ENCODE data around the gene FAM169A.
"Not testable (repeated sequence)": the region's sequence is repeated elsewhere in the genome, so short reads cannot be mapped to it uniquely, and the experiment has no call there.

Gene FAM169A

DNA sequence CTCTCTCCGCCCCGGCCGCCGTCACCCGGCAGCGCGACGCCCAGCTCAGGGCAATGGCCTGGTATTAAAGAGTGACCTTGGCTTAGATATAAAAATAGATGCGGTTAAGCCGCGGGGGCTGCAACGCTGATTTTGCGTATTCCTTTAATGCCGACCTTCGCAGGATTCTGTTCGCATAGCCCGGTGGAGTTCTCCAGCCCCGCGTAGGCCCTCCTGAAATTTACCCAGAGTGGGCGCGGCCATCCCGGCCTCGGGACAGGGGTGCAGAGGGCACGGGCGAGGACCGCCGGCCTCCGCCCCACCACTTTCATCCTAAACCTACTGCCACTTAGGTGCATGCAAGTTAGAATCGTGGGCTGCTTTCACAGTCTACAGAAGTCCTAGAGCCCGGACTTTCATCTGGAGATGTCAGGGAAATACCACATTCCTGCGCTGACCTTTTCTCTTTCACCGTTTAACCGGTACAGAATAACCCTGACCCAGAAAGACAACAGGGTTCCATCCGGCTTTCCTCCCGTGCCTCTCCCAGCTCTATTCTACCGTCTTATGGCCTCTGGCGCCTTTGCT is 492 bp upstream of the FAM169A start:
- DNase-seq: no peak

- no peak for DNase-seq
Observed at GRCh38 chr5:74865256-74865803, 857 bp downstream of the FAM169A start.

GRCh38 chr5:74864823-74865222 is 1.4 kb downstream of the FAM169A start:
- DNase-seq: no peak

DNA sequence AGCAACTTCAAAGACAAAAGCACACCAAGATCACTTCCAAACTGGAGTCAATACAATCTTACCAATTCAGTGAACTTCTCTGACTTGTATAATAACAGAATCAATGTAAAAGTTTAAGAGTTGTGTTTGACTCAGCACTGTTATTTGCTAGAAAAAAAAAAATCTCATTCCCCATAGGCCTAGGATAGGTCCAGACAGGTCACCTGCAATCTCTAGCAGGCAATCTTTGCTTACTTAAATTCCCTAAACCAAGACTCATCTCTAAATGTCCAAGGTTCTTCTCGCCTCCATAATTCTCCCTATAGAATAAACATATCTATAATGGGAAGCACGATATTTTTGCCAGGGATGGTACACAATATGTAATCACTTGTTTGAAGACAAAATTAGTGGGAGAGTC is 2.5 kb downstream of the FAM169A start:
- DNase-seq: no peak

DNA sequence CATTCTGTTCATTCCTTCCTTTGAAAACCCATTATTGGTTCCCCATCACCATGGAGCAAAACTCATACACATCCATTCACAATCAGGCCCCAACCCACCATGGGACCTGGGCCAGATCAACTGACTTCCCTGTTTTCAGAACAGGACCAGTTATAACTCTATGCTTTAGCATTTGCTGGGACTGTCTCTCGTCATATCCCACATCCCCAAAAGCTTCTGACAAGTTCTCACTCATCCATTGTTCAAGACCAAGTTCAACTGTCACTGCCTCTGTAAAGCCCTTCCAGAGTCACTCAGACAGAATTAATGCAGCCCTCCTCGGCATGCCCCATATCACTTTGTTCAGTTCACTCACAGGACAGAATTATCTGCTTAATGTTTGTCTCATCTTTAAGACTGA is 4.0 kb downstream of the FAM169A start:
- DNase-seq: no peak

DNA sequence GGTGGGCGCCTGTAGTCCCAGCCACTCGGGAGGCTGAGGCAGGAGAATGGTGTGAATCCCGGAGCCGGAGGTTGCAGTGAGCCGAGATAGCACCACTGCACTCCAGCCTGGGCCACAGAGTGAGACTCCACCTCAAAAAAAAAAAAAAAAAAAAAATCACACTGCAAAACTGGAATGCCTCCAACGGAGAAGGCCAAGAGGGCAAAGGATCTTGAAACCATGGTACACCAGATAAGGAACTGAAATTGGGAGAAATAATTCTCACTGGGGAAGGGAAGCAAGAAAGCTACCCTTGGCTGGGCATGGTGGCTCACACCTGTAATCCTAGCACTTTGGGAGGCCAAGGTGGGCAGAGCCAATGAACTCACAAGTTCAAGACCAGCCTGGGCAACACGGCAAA is 9.2 kb downstream of the FAM169A start:
- not testable (repeated sequence) for DNase-seq

DNA sequence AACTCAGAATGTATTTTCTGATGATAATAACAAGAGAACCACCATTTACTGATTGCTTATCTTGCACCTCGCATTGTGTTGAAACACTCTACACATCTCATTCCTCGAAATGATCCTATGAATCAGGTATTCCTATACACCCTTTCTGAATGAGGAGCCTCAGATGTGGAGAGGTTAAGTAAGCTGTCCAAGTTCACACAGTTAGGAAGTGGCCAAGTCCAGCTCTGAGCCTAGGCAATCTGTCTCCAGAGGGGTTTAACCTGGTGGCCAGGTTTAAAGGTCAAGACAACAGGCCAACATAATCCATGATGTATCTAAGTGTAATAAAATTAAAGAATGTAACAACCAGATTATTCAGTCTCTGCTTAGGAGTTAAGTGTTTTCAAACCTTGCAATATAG is 12.9 kb downstream of the FAM169A start:
- no peak for DNase-seq

DNA sequence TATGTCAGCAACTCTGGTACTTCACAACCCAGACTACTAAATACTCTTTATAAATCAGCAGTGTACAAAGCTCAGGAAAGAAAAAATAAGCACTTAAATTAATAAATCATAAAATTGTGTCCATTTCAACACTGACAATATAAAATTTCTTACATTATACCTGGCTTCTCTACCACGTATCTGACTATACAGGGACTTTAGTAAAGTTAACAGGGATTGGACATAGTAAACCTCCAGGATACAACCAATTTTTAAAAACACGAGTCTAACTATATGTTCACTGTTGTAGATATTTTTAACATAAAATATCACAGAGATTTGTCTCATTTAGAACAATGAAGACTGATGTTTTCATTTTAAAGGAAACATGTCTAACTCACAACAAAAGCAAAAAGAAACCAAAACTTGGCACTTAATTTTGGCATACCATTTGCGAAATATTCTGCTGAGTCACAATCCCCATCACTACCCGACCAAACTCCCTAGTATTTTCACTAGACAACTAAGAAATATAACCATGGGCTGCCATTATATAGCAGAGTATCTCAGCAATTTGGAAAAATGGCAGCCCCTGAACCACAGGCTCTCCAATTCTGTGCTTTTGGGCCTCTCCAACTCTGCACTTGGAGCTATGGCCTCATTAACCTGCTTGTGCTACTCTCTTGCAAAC is 14.4 kb downstream of the FAM169A start:
- DNase-seq: no peak

DNA sequence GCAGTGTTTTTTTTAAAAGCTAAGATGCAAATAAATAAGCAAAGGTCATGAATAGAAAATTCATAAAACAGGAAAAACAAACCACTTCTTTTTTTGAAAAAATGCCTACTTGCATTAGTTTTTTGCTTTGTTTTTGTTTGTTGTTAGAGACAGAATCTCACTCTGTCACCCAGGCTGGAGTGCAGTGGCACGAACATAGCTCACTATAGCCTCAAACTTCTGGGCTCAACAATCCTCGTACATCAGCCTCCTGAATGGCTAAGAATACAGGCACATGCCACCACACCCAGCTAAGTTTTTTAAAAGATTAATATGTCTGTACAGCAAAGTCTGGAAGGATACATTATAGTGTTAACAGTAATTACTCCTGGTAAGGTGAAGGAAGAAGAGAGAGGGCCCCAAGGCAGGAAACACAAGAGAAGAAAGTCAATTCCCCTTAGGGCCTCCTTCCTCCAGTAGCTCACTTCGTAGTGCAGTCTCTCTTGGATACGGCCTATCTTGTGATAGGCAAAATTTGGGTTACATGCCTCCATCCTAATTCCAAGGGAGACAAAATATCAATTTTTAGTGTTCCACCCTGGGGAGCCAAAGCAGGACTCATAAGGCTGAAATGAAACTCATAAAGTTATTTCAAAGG is 15.3 kb downstream of the FAM169A start:
- DNase-seq: no peak

GRCh38 chr5:74850030-74850429 is 16.2 kb downstream of the FAM169A start:
- no peak for DNase-seq

DNA sequence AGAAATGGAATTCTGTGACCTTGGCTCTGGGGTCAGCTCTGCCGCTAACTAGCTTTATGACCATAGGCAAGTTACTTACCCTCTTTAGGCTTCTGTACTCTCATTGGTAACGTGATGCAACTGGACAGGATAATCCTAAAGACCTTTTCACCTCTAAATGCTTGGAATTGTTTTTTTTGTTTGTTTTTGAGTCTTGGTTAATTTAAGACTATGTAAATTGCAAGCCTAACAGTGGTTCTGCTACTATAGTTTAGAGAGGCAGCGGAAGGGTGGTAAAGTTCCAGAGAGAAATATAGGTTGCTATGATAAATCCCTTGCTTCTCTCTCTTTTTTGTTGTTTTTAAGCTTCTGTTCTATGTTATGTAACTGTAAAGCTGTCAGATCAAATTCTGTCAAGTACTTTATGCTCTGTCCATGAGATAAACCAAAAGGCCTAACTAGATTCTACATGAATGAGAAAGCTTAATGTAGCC is 17.6 kb downstream of the FAM169A start:
- DNase-seq: no peak

DNA sequence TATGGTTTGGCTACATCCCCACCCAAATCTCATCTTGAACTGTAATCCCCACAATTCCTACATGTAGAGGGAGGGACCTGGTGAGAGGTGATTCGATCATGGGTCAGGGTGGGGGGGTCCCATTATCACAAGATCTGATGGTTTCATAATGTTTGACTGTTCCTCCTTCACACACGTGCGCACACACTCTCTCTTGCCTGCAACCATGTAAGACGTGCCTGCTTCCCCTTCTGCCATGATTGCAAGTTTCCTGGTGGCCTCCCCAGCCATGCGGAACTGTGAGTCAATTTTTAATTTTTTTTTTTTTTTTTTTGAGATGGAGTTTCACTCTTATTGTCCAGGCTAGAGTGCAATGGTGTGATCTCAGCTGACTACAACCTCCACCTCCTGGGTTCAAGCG is 27.0 kb downstream of the FAM169A start:
- no peak for DNase-seq

DNA sequence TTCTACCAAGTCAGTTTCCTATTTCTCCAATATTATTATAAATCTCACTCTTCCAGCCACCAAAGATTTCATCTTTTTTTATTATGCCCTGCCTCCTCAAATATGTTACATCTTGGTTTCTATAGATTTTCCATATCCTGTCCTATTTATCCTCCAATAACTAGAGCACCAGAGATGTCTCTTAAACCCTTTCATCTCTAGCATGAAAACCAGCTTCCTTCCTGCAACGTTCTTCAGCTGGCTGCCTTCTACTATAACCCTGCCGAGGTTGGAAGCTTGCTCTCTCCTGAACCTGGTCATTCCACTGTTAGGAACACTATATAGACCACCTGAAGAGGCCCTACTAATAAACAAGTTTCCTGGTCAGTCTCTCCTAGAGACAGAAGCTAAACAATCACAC is 27.9 kb downstream of the FAM169A start:
- no peak for DNase-seq

DNA sequence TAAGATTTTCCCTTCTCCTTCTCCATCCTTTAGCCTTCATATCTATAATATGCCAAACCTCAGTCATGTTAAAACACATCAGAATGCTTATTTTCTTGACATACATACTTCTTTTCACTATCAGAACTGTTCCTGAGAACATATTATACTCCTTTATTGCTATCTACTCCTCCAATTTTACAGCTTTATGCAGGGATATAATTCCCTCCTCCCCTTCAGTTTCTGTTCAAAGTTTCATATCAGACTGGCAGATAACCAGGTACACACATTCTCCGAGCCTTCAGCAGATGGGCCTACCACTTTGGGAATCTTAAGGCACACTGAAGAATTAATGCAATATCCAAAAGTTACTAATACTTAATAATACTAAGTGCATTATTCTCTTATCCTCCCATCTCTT is 29.1 kb downstream of the FAM169A start:
- no peak for DNase-seq

DNA sequence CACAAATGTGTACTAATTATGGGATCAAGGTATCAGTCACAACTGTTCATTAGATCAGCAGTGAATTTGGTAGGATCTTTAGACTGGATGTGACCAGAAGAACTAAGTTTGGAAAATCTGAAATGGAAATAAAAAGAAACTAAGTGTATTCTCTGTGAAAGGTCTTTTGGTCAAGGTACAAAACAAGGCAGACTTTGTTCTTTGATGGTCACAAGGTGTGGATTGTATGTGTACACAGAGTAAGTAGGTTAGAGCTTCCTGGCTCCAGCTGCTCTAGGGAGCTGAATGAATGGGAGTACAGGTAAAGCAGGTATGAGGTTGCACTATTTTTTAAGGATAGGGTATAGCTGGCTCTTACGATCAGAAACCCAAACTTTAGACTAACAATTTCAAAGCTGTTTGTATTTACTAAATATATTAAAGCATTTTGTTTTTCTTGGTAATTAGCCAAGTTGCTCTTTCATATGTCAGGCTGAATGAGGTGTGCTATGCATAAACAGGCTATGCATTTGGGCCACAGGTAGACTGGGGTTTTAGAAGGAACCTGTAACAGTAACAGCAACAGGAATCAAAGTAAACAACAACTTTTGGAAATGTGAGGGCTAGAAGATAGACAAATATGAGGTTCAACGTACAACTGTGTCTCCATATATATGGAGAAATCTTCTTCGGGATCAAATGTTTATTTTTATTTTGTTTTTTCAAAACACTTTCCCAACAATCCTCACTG is 32.5 kb downstream of the FAM169A start:
- DNase-seq: no peak

DNA sequence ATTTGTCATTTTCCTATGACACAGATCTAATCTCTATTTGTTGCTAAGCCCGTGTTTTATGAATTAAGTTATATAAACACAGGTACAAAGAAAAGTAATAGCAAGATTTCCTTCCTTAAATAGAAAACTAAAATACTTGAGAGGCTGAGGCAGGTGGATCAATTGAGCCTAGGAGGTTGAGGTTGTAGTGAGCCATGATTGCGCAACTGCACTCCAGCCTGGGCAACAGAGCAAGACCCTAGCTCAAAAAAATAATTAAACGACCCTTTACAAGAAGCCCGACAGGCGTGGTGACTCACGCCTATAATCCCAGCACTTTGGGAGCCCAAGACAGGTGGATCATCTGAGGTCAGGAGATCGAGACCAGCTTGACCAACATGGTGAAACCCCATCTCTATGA is 36.8 kb downstream of the FAM169A start:
- no peak for DNase-seq

DNA sequence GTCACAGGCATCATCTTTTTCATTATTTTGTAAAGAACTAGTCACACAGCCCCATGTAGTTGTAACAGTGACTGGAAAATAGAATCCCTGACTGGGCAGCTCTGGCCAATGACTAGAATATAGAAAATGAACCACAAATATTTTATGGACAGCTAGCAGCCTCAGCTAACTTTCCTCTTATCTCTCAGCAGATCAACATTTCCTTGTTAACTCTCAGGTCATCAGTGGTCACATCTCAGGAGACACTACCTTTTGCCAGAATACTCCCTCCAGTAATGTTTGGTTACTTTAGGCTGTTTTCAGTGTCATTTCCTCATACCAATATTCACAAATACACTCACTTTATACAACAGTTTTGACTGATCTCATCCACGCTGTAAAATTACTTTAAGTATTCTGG is 43.9 kb downstream of the FAM169A start:
- DNase-seq: no peak

- no peak for DNase-seq
Observed at GRCh38 chr5:74816875-74817274, 49.3 kb downstream of the FAM169A start.

DNA sequence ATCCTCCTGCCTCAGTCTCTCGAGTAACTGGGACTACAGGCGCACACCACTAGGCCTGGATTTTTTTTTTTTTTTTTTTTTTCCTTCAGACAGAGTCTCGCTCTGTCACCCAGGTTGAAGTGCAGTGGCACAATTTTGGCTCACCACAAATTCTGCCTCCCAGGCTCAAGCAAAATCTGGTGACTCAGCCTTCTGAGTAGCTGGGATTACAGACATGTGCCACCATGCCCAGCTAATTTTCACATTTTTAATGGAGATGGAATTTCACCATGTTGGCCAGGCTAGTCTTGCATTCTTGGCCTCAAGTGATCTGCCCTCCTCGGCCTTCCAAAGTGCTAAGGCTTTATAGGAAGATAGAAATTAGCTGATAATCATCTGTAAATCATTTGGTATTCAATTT is 55.3 kb downstream of the FAM169A start:
- DNase-seq: no peak

GRCh38 chr5:74801941-74802340 is 64.2 kb downstream of the FAM169A start:
- no peak for DNase-seq

- DNase-seq: no peak
Observed at GRCh38 chr5:74801197-74801596, 65.0 kb downstream of the FAM169A start.

DNA sequence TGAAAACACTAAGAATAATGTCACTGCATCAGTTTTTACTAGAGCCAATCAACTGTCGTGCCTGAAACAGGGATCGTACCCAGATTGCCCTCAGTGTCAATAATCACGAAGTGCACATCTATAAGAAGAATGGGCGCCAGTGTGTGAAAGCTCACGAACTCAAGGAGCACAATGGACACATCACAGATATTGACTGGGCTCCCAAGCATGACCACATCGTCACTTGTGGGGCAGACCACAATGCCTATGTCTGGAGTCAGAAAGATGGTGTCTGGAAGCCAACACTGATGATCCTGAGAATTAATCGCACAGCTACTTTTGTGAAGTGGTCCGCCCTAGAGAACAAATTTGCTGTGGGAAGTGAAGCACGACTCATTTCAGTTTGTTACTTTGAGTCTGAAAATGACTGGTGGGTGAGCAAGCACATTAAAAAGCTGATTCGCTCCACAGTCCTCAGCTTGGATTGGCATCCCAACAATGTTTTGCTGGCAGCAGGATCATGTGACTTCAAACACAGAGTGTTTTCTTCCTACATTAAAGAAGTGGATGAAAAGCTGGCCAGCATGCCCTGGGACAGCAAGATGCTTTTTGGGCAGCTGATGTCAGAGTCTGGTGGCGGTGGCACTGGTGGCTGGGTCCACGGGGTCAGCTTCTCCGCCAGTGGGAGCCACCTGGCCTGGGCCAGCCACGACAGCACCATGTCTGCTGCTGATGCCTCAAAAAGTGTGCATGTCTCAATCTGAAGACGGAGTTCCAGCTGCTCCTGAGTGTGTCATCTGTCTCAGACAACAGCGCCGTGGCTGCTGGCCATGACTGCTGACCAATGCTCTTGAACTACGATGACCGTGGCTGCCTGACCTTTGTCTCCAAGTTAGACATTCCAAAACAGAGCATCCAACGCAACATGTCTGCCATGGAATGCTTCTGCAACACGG is 66.9 kb downstream of the FAM169A start:
- DNase-seq: no peak

Data from SIG-M5 (cell line).